HCT116 (cell line): ENCODE data around the gene ARHGAP1. TPM values are rescaled to one million over a fixed set of nuclear protein-coding genes. Genes with fewer than 3 reads are reported as not detected.

ENCODE experiments used
- ATAC-seq: fragments of 200-7000 bp; cut with Tn5 transposase; 2 replicates; pipeline ENCODE4 v1.9.1; 2020; ENCODE audit warnings: mild to moderate bottlenecking, moderate library complexity
- BruUV-seq: library from RNA; stranded (reverse); fragments of 400-500 nt; replicated peaks from 2 replicates; lab custom pipeline; 2021; lab: Mats Ljungman, UMichigan
- CTCF ChIA-PET: fragments of 300-600 bp; sonication (Branson Sonifier 250); formaldehyde crosslinking; loops from one replicate; lab custom pipeline; 2021; ENCODE audit warnings: antibody characterized with exemption; lab: Charles Lee
- POLR2A ChIA-PET: fragments of 300-600, 350-600 bp; sonication (Branson Sonifier 250); formaldehyde crosslinking; loops from one replicate; lab custom pipeline; 2021; ENCODE audit warnings: antibody characterized with exemption; lab: Charles Lee
- RAD21 ChIA-PET, 2 experiments: fragments of 300-600 bp; sonication (Branson Sonifier 250); formaldehyde crosslinking; loops; one replicate each; lab custom pipeline; 2023; ENCODE audit warnings: low total read pairs in 2 of 2; ENCODE audit not compliant: uncharacterized antibody in 2 of 2, unreplicated experiment in 2 of 2, low non-redundant PET in 1 of 2; lab: Charles Lee
- DNase-seq: peaks from one replicate; pipeline ENCODE4 v3.0.0-alpha.2; 2010; ENCODE audit warnings: low read depth, low spot score
- H2AFZ ChIP-seq: fragments of 200-600 bp; shearing (Covaris generic), sonication (generic); 2 replicates; pipeline ENCODE4 v1.6.1; 2017; ENCODE audit warnings: low read depth, mixed run types, mixed read lengths, antibody characterized with exemption, low read length; ENCODE audit not compliant: poor library complexity, severe bottlenecking
- H3K27ac ChIP-seq: 2 replicates; pipeline ENCODE4 v1.5.1; 2012; ENCODE audit warnings: low read depth, low read length
- H3K27me3 ChIP-seq: fragments of 200-600 bp; sonication (generic); 2 replicates; pipeline ENCODE4 v1.6.1; 2016; ENCODE audit warnings: mixed run types, low read length, mixed read lengths; ENCODE audit not compliant: insufficient read depth
- H3K36me3 ChIP-seq, 2 experiments: fragments of 200-500 bp in 1 of 2; fragments of 200-600 bp in 1 of 2; sonication (Bioruptor generic) in 1 of 2; sonication (generic) in 1 of 2; 2 replicates each; pipeline versions ENCODE4 v1.5.1 to v1.6.1; 2014 to 2016; ENCODE audit warnings: low read length in 2 of 2, inconsistent platforms in 1 of 2, mixed read lengths in 1 of 2, mixed run types in 1 of 2; ENCODE audit not compliant: insufficient read depth in 2 of 2, control insufficient read depth in 1 of 2
- H3K4me1 ChIP-seq, 2 experiments: fragments of 200-600 bp in 1 of 2; sonication (generic) in 1 of 2; 2 replicates each; pipeline versions ENCODE4 v1.5.1 to v1.6.1; 2012 to 2017; ENCODE audit warnings: low read length in 2 of 2, inconsistent platforms in 1 of 2, mild to moderate bottlenecking in 1 of 2, mixed read lengths in 1 of 2, mixed run types in 1 of 2, moderate library complexity in 1 of 2; ENCODE audit not compliant: insufficient read depth in 2 of 2, control insufficient read depth in 1 of 2
- H3K4me2 ChIP-seq: fragments of 200-600 bp; sonication (generic); 2 replicates; pipeline ENCODE4 v1.6.1; 2017; ENCODE audit warnings: mixed run types, low read length, mixed read lengths
- H3K4me3 ChIP-seq, 2 experiments: fragments of 200-600 bp in 1 of 2; sonication (generic) in 1 of 2; replicated peaks in 1 of 2; 2 replicates each; pipeline ENCODE4 v1.5.1; 2011 to 2016; ENCODE audit warnings: low read length in 2 of 2, control low read depth in 1 of 2, low read depth in 1 of 2, mild to moderate bottlenecking in 1 of 2, mixed read lengths in 1 of 2, mixed run types in 1 of 2
- H3K79me2 ChIP-seq: fragments of 200-600 bp; sonication (generic); 2 replicates; pipeline ENCODE4 v1.6.1; 2017; ENCODE audit warnings: mild to moderate bottlenecking, mixed run types, low read length, moderate library complexity, mixed read lengths; ENCODE audit not compliant: insufficient read depth
- H3K9ac ChIP-seq: fragments of 200-600 bp; sonication (generic); 2 replicates; pipeline ENCODE4 v1.6.1; 2016; ENCODE audit warnings: low read length, mixed read lengths
- H3K9me2 ChIP-seq: fragments of 200-600 bp; sonication (generic), shearing (Covaris generic); 2 replicates; pipeline ENCODE4 v1.6.1; 2017; ENCODE audit warnings: mixed run types, mild to moderate bottlenecking, moderate library complexity; ENCODE audit not compliant: insufficient read depth
- H3K9me3 ChIP-seq, 2 experiments: fragments of 200-500 bp in 1 of 2; fragments of 200-600 bp in 1 of 2; sonication (Bioruptor generic) in 1 of 2; sonication (generic) in 1 of 2; 2 replicates each; pipeline ENCODE4 v1.6.1; 2014 to 2017; ENCODE audit warnings: low read length in 2 of 2, mixed read lengths in 2 of 2, inconsistent platforms in 1 of 2, low read depth in 1 of 2, mild to moderate bottlenecking in 1 of 2, mixed run types in 1 of 2, moderate library complexity in 1 of 2; ENCODE audit not compliant: control insufficient read depth in 1 of 2, insufficient read depth in 1 of 2
- H4K20me1 ChIP-seq: fragments of 200-600 bp; sonication (generic), shearing (Covaris generic); 2 replicates; pipeline ENCODE4 v1.6.1; 2017; ENCODE audit warnings: mixed run types, mild to moderate bottlenecking, moderate library complexity; ENCODE audit not compliant: insufficient read depth
- CBX3 ChIP-seq: IDR thresholded peaks from 2 replicates; pipeline ENCODE4 v1.6.1; 2012; ENCODE audit warnings: low read depth
- EGR1 ChIP-seq: IDR thresholded peaks from 2 replicates; pipeline ENCODE4 v1.6.1; 2012; ENCODE audit warnings: low read depth
- ELF1 ChIP-seq: IDR thresholded peaks from 2 replicates; pipeline ENCODE4 v1.6.1; 2012; ENCODE audit warnings: low read depth, borderline replicate concordance
- EZH2 ChIP-seq: fragments of 200-600 bp; sonication (generic); IDR thresholded peaks from 2 replicates; pipeline ENCODE4 v1.6.1; 2017; ENCODE audit warnings: antibody characterized with exemption, mixed run types
- EZH2phosphoT487 ChIP-seq: fragments of 200-600 bp; IDR thresholded peaks from 2 replicates; pipeline ENCODE4 v1.6.1; 2018; ENCODE audit warnings: antibody characterized with exemption, borderline replicate concordance
- POLR2A ChIP-seq: IDR thresholded peaks from 2 replicates; pipeline ENCODE4 v1.7.0; 2011; ENCODE audit warnings: borderline replicate concordance; ENCODE audit not compliant: insufficient read depth, insufficient read length; ENCODE audit errors: extremely low read depth
- POLR2AphosphoS5 ChIP-seq: IDR thresholded peaks from 2 replicates; pipeline ENCODE4 v1.6.1; 2011; ENCODE audit warnings: mild to moderate bottlenecking, low read depth, low read length, moderate library complexity
- SIN3A ChIP-seq: IDR thresholded peaks from 2 replicates; pipeline ENCODE4 v1.6.1; 2012; ENCODE audit warnings: low read depth
- TCF7L2 ChIP-seq: IDR thresholded peaks from 2 replicates; pipeline ENCODE4 v1.7.0; 2011; ENCODE audit warnings: borderline replicate concordance, inconsistent platforms; ENCODE audit not compliant: insufficient read depth, insufficient read length; ENCODE audit errors: extremely low read depth
- YY1 ChIP-seq: IDR thresholded peaks from 2 replicates; pipeline ENCODE4 v1.6.1; 2011; ENCODE audit warnings: low read length, low read depth, moderate library complexity, mild to moderate bottlenecking; ENCODE audit not compliant: insufficient replicate concordance; ENCODE audit errors: extremely low read depth
- ZFX ChIP-seq: fragments of 450-650 bp; IDR thresholded peaks from 2 replicates; pipeline ENCODE4 v1.6.1; 2017
- ZNF274 ChIP-seq: fragments of 200-500 bp; sonication (Bioruptor generic); IDR thresholded peaks from 2 replicates; pipeline ENCODE4 v1.6.1; 2014; ENCODE audit warnings: mild to moderate bottlenecking, low read depth, low read length, inconsistent platforms
- intact Hi-C: fragments of 100-400 bp; cut with micrococcal nuclease; formaldehyde crosslinking; loops from 2 replicates; pipeline ENCODE4 v1.10.0; 2022
- total RNA-seq: library from RNA; stranded (reverse); gene quantifications from one replicate; pipeline ENCODE4 v1.2.1, GENCODE V29; 2021; ENCODE audit not compliant: unreplicated experiment
- TF ChIP-seq, protein P1 (sequence below): IDR thresholded peaks from 2 replicates; pipeline ENCODE4 v1.6.1; 2012; ENCODE audit warnings: low read depth
- TF ChIP-seq, protein P2 (sequence below), 3 experiments: fragments of 200-600 bp in 1 of 3; sonication (generic) in 1 of 3; IDR thresholded peaks in 2 of 3; conservative IDR thresholded peaks in 1 of 3; 2 replicates each; pipeline ENCODE4 v1.5.1; 2012 to 2017; ENCODE audit warnings: low read depth in 2 of 3, low read length in 2 of 3, antibody characterized with exemption in 1 of 3, borderline replicate concordance in 1 of 3, control low read depth in 1 of 3, mild to moderate bottlenecking in 1 of 3, mixed read lengths in 1 of 3, mixed run types in 1 of 3, moderate library complexity in 1 of 3; ENCODE audit not compliant: insufficient read depth in 1 of 3
- TF ChIP-seq, protein P3 (sequence below): IDR thresholded peaks from 2 replicates; pipeline ENCODE4 v1.6.1; 2012
- TF ChIP-seq, protein P4 (sequence below): IDR thresholded peaks from 2 replicates; pipeline ENCODE4 v1.6.1; 2012

The ARHGAP1 gene
- total RNA-seq, 1 experiment from 2014 or later, result 36.9 TPM

DNA sequence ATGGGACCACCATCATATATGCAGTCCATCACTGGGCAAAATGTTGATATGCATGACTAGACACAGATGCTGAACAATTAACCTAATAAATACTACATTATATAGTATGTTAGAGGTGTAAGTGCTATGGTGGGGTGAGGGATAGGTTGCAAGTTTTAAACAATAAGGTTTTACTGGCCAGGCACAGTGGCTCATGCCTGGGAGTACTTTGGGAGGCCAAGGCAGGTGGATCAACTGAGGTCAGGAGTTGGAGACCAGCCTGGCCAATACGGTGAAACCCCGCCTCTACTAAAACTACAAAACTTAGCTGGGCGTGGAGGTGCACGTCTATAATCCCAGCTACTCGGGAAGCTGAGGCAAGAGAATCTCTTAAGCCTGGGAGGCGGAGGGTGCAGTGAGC lies 46.7 kb upstream of the ARHGAP1 start:
- no peaks in the 10 kb centered on the region for H3K4me1 ChIP-seq
- RAD21 ChIA-PET, result no interaction called here
- ATAC-seq, result no peak
- no peak for DNase-seq
- no peaks in the 10 kb centered on the region for H3K79me2 ChIP-seq
- H3K9ac ChIP-seq, result no peak overlapping the region
- no peaks in the 10 kb centered on the region for H3K9me2 ChIP-seq
- H4K20me1 ChIP-seq, result no peaks in the 10 kb centered on the region
- no peaks in the 10 kb centered on the region for H3K27me3 ChIP-seq
- peaks cover 68 to 80% of the 10 kb centered on the region in 2 experiments for H3K36me3 ChIP-seq
- no peak overlapping the region for H3K4me2 ChIP-seq
- POLR2A ChIA-PET, result no interaction called here
- BruUV-seq, result no TSS peak
- H2AFZ ChIP-seq, result no peak overlapping the region
- CTCF ChIA-PET, result no interaction called here
- intact Hi-C loops, result no loop called here
- TF ChIP-seq, protein P1, sequence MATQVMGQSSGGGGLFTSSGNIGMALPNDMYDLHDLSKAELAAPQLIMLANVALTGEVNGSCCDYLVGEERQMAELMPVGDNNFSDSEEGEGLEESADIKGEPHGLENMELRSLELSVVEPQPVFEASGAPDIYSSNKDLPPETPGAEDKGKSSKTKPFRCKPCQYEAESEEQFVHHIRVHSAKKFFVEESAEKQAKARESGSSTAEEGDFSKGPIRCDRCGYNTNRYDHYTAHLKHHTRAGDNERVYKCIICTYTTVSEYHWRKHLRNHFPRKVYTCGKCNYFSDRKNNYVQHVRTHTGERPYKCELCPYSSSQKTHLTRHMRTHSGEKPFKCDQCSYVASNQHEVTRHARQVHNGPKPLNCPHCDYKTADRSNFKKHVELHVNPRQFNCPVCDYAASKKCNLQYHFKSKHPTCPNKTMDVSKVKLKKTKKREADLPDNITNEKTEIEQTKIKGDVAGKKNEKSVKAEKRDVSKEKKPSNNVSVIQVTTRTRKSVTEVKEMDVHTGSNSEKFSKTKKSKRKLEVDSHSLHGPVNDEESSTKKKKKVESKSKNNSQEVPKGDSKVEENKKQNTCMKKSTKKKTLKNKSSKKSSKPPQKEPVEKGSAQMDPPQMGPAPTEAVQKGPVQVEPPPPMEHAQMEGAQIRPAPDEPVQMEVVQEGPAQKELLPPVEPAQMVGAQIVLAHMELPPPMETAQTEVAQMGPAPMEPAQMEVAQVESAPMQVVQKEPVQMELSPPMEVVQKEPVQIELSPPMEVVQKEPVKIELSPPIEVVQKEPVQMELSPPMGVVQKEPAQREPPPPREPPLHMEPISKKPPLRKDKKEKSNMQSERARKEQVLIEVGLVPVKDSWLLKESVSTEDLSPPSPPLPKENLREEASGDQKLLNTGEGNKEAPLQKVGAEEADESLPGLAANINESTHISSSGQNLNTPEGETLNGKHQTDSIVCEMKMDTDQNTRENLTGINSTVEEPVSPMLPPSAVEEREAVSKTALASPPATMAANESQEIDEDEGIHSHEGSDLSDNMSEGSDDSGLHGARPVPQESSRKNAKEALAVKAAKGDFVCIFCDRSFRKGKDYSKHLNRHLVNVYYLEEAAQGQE, result no peak
- no peak for TF ChIP-seq EZH2
- TF ChIP-seq EGR1, result no peak
- no peak for TF ChIP-seq ZFX
- TF ChIP-seq ZNF274, result no peak
- no peak for TF ChIP-seq POLR2A
- TF ChIP-seq SIN3A, result no peak
- no peak for TF ChIP-seq EZH2phosphoT487
- TF ChIP-seq, protein P2, sequence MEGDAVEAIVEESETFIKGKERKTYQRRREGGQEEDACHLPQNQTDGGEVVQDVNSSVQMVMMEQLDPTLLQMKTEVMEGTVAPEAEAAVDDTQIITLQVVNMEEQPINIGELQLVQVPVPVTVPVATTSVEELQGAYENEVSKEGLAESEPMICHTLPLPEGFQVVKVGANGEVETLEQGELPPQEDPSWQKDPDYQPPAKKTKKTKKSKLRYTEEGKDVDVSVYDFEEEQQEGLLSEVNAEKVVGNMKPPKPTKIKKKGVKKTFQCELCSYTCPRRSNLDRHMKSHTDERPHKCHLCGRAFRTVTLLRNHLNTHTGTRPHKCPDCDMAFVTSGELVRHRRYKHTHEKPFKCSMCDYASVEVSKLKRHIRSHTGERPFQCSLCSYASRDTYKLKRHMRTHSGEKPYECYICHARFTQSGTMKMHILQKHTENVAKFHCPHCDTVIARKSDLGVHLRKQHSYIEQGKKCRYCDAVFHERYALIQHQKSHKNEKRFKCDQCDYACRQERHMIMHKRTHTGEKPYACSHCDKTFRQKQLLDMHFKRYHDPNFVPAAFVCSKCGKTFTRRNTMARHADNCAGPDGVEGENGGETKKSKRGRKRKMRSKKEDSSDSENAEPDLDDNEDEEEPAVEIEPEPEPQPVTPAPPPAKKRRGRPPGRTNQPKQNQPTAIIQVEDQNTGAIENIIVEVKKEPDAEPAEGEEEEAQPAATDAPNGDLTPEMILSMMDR (IDR thresholded peaks at IDR 0.05 in 2 of 3, conservative IDR thresholded peaks at IDR 0.05 in 1 of 3; ENCODE audit: borderline replicate concordance in 1 of 3, insufficient read depth in 1 of 3, low read depth in 2 of 3, low read length in 2 of 3), result no peak
- TF ChIP-seq, protein P3, sequence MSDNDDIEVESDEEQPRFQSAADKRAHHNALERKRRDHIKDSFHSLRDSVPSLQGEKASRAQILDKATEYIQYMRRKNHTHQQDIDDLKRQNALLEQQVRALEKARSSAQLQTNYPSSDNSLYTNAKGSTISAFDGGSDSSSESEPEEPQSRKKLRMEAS, result no peak
- no peak for TF ChIP-seq ELF1
- no peak for TF ChIP-seq CBX3
- no peak for TF ChIP-seq TCF7L2
- no peak for TF ChIP-seq YY1
- TF ChIP-seq POLR2AphosphoS5, result no peak
- TF ChIP-seq, protein P4, sequence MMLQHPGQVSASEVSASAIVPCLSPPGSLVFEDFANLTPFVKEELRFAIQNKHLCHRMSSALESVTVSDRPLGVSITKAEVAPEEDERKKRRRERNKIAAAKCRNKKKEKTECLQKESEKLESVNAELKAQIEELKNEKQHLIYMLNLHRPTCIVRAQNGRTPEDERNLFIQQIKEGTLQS, result no peak
- H3K27ac ChIP-seq, result no peak overlapping the region
- H3K4me3 ChIP-seq, result no peak overlapping the region
- H3K9me3 ChIP-seq, result no peaks in the 10 kb centered on the region
